Uterus (tissue), 4 donors: ENCODE measurements around the gene NOL3. TPM values are rescaled to one million over a fixed set of nuclear protein-coding genes. Genes with fewer than 3 reads are reported as not detected.
A peak's percentile ranks its signal among the peaks of the same experiment; 100 is the strongest.

Source experiments
- DNase-seq, 2 donors: peaks; one replicate each; pipeline ENCODE4 v3.0.0-alpha.2; 2019 to 2020
- H3K27ac ChIP-seq, 2 donors: fragments of 200-600 bp; sonication (generic); 1 replicate in 1 of 2; 2 replicates in 1 of 2; pipeline ENCODE4 v1.5.1; 2016 to 2018
- H3K27me3 ChIP-seq, 2 donors: fragments of 200-600 bp; sonication (generic); one replicate each; pipeline ENCODE4 v1.5.1; 2018 to 2019; ENCODE audit warnings: control low read depth in 1 of 2
- H3K36me3 ChIP-seq, 2 donors: fragments of 200-600 bp; sonication (generic); one replicate each; pipeline ENCODE4 v1.5.1; 2019; ENCODE audit warnings: control low read depth in 1 of 2
- H3K4me1 ChIP-seq, 2 donors: fragments of 200-600 bp; sonication (generic); one replicate each; pipeline ENCODE4 v1.5.1; 2018 to 2019; ENCODE audit warnings: control low read depth in 1 of 2
- H3K4me3 ChIP-seq, 2 donors: fragments of 200-600 bp; sonication (generic); 1 replicate in 1 of 2; 2 replicates in 1 of 2; pipeline ENCODE4 v1.5.1; 2018 to 2019; ENCODE audit warnings: mild to moderate bottlenecking in 1 of 2
- H3K9me3 ChIP-seq, 2 donors: fragments of 200-600 bp; sonication (generic); one replicate each; pipeline ENCODE4 v1.5.1; 2019; ENCODE audit warnings: control low read depth in 1 of 2
- CTCF ChIP-seq, 4 experiments: fragments of 200-600 bp in 2 of 4; fragments of 450-650 bp in 2 of 4; sonication (generic) in 2 of 4; IDR thresholded peaks; one replicate each; pipeline ENCODE4 v1.5.1; 2016 to 2019; ENCODE audit warnings: antibody characterized with exemption in 4 of 4, mild to moderate bottlenecking in 2 of 4, moderate library complexity in 1 of 4
- POLR2A ChIP-seq, 2 donors: fragments of 450-650 bp; IDR thresholded peaks; one replicate each; pipeline ENCODE4 v1.6.1; 2016; ENCODE audit warnings: antibody characterized with exemption in 2 of 2, mild to moderate bottlenecking in 1 of 2, moderate library complexity in 1 of 2
- intact Hi-C: fragments of 100-400 bp; cut with DNase I; formaldehyde crosslinking; loops from one replicate; pipeline ENCODE4 v1.15.1; 2023; ENCODE audit warnings: low total_unique reads
- total RNA-seq, 4 donors: library from RNA; depleted of rRNA in 3 of 4; stranded (reverse); fragments of >200 nt in 3 of 4; gene quantifications; one replicate each; pipeline versions ENCODE4 v1.1.0 to v1.2.4, GENCODE V29; 2014 to 2023
- donor health status: DM: yes; HTN: yes; CAD: no.

The NOL3 gene
- total RNA-seq, 4 donors from 2014 or later: 3.3 to 29.7 (median 17.0) TPM

DNA sequence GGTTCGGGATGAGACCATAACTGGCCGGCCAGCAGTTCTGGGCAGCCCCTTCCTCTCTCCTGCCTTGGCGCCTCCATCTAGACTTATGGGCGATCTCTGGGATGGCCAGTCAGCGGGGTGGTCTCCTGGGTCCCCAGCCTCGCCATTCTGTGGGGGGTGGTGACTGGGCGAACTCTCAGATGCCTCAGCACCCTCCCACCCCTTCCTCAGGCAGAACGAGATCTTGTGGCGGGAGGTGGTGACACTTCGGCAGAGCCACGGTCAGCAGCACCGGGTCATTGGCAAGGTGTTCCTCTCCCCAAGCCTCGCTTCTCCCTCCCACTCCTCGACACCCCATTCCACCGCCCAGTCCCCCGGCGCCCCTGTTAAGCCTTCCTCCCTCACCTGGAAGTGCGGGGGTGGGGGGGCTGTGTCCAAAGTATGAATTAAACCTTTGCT, 4.2 kb upstream of the NOL3 start:
- Histone ChIP-seq H3K27ac (no peak overlapping the region), H3K9me3 (no peaks in the 10 kb centered on the region), H3K4me1 (peaks cover 0 to 33% of the 10 kb centered on the region in 2 donors), H3K27me3 (no peaks in the 10 kb centered on the region), H3K36me3 (no peaks in the 10 kb centered on the region), H3K4me3 (no peak overlapping the region)
- DNase-seq: no peak
- no peak for TF ChIP-seq POLR2A (IDR thresholded peaks at IDR 0.05)
- no peak for TF ChIP-seq CTCF (IDR thresholded peaks at IDR 0.05)
- intact Hi-C loops: no loop called here

DNA sequence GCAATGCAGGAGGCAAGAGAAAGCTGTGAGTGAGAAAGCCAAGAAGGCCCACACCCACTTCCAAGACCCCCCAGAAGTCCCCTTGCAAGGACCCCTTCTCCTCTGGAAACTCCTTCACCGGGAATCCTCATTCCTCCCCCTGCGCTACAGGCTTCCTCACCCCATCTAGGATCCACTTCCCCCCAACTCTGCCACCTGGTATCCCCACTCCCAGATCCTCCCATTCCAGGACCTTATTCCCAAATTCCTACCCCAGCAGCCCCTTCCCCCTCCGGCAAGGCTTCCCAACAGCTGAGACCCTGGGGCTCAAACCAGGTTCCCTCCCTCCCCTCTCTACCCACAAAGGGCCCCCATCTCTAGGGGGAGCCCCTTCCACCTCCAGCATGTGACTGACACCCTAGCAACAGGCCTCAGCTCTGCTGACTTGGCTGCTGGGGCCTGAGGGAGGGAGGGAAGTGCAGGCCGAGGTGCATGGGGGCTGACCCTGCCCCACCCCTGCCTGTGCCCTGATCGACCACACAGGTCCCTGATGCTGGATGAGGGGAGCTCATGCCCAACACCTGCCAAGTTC, 3.7 kb upstream of the NOL3 start:
- H3K36me3 ChIP-seq: no peaks in the 10 kb centered on the region
- DNase-seq: no peak
- TF ChIP-seq POLR2A (IDR thresholded peaks at IDR 0.05) (no peak), CTCF (IDR thresholded peaks at IDR 0.05) (no peak)
- intact Hi-C loops: no loop called here
- H3K4me1 ChIP-seq: peaks cover 0 to 28% of the 10 kb centered on the region in 2 donors
- H3K4me3 ChIP-seq: no peak overlapping the region
- H3K27me3 ChIP-seq: no peaks in the 10 kb centered on the region
- H3K9me3 ChIP-seq: no peaks in the 10 kb centered on the region
- H3K27ac ChIP-seq: no peak overlapping the region

DNA sequence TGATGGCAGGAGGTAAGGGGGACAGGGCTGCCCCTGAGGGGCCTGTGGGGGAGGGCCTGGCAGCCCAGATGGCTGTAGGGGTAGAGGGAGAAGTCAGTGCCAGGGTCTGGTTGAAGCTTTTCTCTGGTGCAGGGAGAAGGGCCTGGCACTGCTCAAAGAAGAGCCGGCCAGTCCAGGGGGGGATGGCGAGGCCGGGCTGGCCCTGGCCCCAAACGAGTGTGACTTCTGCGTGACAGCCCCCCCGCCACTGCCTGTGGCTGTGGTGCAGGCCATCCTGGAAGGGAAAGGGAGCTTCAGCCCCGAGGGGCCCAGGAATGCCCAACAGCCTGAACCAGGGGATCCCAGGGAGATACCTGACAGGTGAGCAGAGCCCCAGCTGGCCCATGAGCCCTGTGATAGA, 2.8 kb upstream of the NOL3 start:
- H3K36me3 ChIP-seq: no peaks in the 10 kb centered on the region
- H3K4me3 ChIP-seq: no peak overlapping the region
- peaks cover 0 to 28% of the 10 kb centered on the region in 2 donors for H3K4me1 ChIP-seq
- intact Hi-C loops: no loop called here
- H3K9me3 ChIP-seq: no peaks in the 10 kb centered on the region
- DNase-seq: no peak
- no peak overlapping the region for H3K27ac ChIP-seq
- TF ChIP-seq CTCF (IDR thresholded peaks at IDR 0.05) (no peak), POLR2A (IDR thresholded peaks at IDR 0.05) (no peak)
- H3K27me3 ChIP-seq: no peaks in the 10 kb centered on the region

- H3K4me1 ChIP-seq: peaks cover 0 to 15% of the 10 kb centered on the region in 2 donors
- intact Hi-C loops: no loop called here
- peak overlapping the region in 1 of 2 donors; percentile 93 for H3K27ac ChIP-seq
Measured at GRCh38 chr16:67169011-67169451, 1.3 kb upstream of the NOL3 start.

More at GRCh38 chr16:67169011-67169451, 1.3 kb upstream of the NOL3 start:
- no peaks in the 10 kb centered on the region for H3K27me3 ChIP-seq
- no peak for DNase-seq
- no peaks in the 10 kb centered on the region for H3K36me3 ChIP-seq
- no peak for TF ChIP-seq CTCF (IDR thresholded peaks at IDR 0.05)
- no peak for TF ChIP-seq POLR2A (IDR thresholded peaks at IDR 0.05)
- no peaks in the 10 kb centered on the region for H3K9me3 ChIP-seq
- H3K4me3 ChIP-seq: no peak overlapping the region
